HG03025 (cell line): ENCODE measurements around the gene TNFRSF25.

Experiments
- ATAC-seq: cut with Tn5 transposase; IDR thresholded peaks from one replicate; pipeline ENCODE4 v1.9.1; 2021; ENCODE audit warnings: mild to moderate bottlenecking, moderate library complexity; ENCODE audit not compliant: unreplicated experiment, low FRiP score

Gene TNFRSF25

GRCh38 chr1:6423321-6423999, 42.5 kb downstream of the TNFRSF25 start:
- no peak for ATAC-seq

- ATAC-seq = no peak
Observed at GRCh38 chr1:6421266-6421665, 44.7 kb downstream of the TNFRSF25 start.

GRCh38 chr1:6420454-6421042, 45.4 kb downstream of the TNFRSF25 start:
- no peak for ATAC-seq

GRCh38 chr1:6419804-6420453, 46.0 kb downstream of the TNFRSF25 start, which contains the start of gene HES2:
Gene HES2 (minus strand): TSS chr1:6419919. CDS start chr1:6419820, 99 bp downstream.
- no peak for ATAC-seq

- ATAC-seq = no peak
Observed at GRCh38 chr1:6419397-6419803, 46.6 kb downstream of the TNFRSF25 start.

- no peak for ATAC-seq
Observed at GRCh38 chr1:6418668-6419396, 47.1 kb downstream of the TNFRSF25 start.

- ATAC-seq = no peak
Observed at GRCh38 chr1:6417961-6418667, 47.9 kb downstream of the TNFRSF25 start.

GRCh38 chr1:6416906-6417305, 49.1 kb downstream of the TNFRSF25 start:
- no peak for ATAC-seq

GRCh38 chr1:6416295-6416656, 49.7 kb downstream of the TNFRSF25 start:
- no peak for ATAC-seq

GRCh38 chr1:6414881-6415626, 50.9 kb downstream of the TNFRSF25 start:
- no peak for ATAC-seq

GRCh38 chr1:6414443-6414844, 51.5 kb downstream of the TNFRSF25 start:
- ATAC-seq = no peak

GRCh38 chr1:6412896-6413295, 53.1 kb downstream of the TNFRSF25 start:
- no peak for ATAC-seq
